Natural killer cell (primary cell): ENCODE data around the gene SLC6A18. TPM values are rescaled to one million over a fixed set of nuclear protein-coding genes. Genes with fewer than 3 reads are reported as not detected.

Experiments
- ATAC-seq, 3 donors: fragments of 150-1000 bp in 2 of 3; fragments of 200-7000 bp in 1 of 3; cut with Tn5 transposase; 1 replicate in 1 of 3; 2 replicates in 2 of 3; pipeline ENCODE4 v1.10.0; 2021; ENCODE audit warnings: mild to moderate bottlenecking in 2 of 3, moderate library complexity in 2 of 3
- DNase-seq, 2 donors: peaks; one replicate each; pipeline versions ENCODE4 v3.0.0 to v3.0.0-alpha.2; 2013 to 2021; ENCODE audit warnings: mixed read lengths in 1 of 2
- H3K27ac ChIP-seq: one replicate; pipeline ENCODE4 v1.5.1; 2013; ENCODE audit warnings: mild to moderate bottlenecking, low read length
- H3K27me3 ChIP-seq: one replicate; pipeline ENCODE4 v1.6.1; 2013; ENCODE audit warnings: low read length; ENCODE audit not compliant: control insufficient read depth, insufficient read depth
- H3K36me3 ChIP-seq: one replicate; pipeline ENCODE4 v1.6.1; 2013; ENCODE audit warnings: low read length; ENCODE audit not compliant: control insufficient read depth, insufficient read depth
- H3K4me1 ChIP-seq: one replicate; pipeline ENCODE4 v1.6.1; 2013; ENCODE audit warnings: low read length; ENCODE audit not compliant: control insufficient read depth, insufficient read depth
- H3K4me3 ChIP-seq: one replicate; pipeline ENCODE4 v1.5.1; 2013; ENCODE audit warnings: low read length
- H3K9me3 ChIP-seq: one replicate; pipeline ENCODE4 v1.6.1; 2013; ENCODE audit warnings: low read length; ENCODE audit not compliant: control insufficient read depth, insufficient read depth
- H3K27ac Mint-ChIP-seq, 2 donors: one replicate each; pipeline ENCODE4 v1.8.0; 2022; ENCODE audit warnings: mild to moderate bottlenecking in 2 of 2, mixed read lengths in 2 of 2, moderate library complexity in 1 of 2
- H3K27me3 Mint-ChIP-seq, 2 donors: one replicate each; pipeline ENCODE4 v1.8.0; 2022; ENCODE audit warnings: low read depth in 2 of 2, mixed read lengths in 2 of 2
- H3K36me3 Mint-ChIP-seq: one replicate; pipeline ENCODE4 v1.8.0; 2022; ENCODE audit warnings: mixed read lengths
- H3K4me1 Mint-ChIP-seq, 2 donors: one replicate each; pipeline ENCODE4 v1.8.0; 2022; ENCODE audit warnings: mixed read lengths in 2 of 2
- H3K4me3 Mint-ChIP-seq: one replicate; pipeline ENCODE4 v1.8.0; 2022; ENCODE audit warnings: mild to moderate bottlenecking, moderate library complexity, mixed read lengths
- H3K9me3 Mint-ChIP-seq, 2 donors: one replicate each; pipeline ENCODE4 v1.8.0; 2022; ENCODE audit warnings: mixed read lengths in 2 of 2
- WGBS: methylation state at CpG from one replicate; pipeline ENCODE4 v1.1.7; 2013; ENCODE audit warnings: missing lambda C conversion rate; ENCODE audit not compliant: insufficient coverage; 5-methylcytosine and 5-hydroxymethylcytosine counted together
- intact Hi-C: fragments of 100-400 bp; cut with micrococcal nuclease; formaldehyde crosslinking; loops from one replicate; pipeline ENCODE4 v1.14.2; 2022
- total RNA-seq, 4 donors: library from RNA; stranded (reverse); fragments of 120-200 nt in 1 of 4; gene quantifications; one replicate each; pipeline versions ENCODE4 v1.2.3 to v1.2.4, GENCODE V29; 2013 to 2022
- TF ChIP-seq, protein P1 (sequence below): fragments of 200-600 bp; IDR thresholded peaks from one replicate; pipeline ENCODE4 v1.8.0; 2022; ENCODE audit warnings: antibody characterized with exemption

Gene SLC6A18
- total RNA-seq, 3 donors from 2014 or later (not counting 1 experiment from before 2014, with no cell fraction given) = not detected

- Mint-ChIP-seq H3K4me3 (no peak overlapping the region), H3K9me3 (no peaks in the 10 kb centered on the region), H3K27me3 (no peaks in the 10 kb centered on the region), H3K27ac (no peak overlapping the region), H3K4me1 (peaks cover 0 to 7% of the 10 kb centered on the region in 2 donors), H3K36me3 (no peaks in the 10 kb centered on the region)
- no peak overlapping the region for H3K27ac ChIP-seq
- DNase-seq = no peak
- ATAC-seq = no peak
- H3K9me3 ChIP-seq = no peaks in the 10 kb centered on the region
- TF ChIP-seq, protein P1, sequence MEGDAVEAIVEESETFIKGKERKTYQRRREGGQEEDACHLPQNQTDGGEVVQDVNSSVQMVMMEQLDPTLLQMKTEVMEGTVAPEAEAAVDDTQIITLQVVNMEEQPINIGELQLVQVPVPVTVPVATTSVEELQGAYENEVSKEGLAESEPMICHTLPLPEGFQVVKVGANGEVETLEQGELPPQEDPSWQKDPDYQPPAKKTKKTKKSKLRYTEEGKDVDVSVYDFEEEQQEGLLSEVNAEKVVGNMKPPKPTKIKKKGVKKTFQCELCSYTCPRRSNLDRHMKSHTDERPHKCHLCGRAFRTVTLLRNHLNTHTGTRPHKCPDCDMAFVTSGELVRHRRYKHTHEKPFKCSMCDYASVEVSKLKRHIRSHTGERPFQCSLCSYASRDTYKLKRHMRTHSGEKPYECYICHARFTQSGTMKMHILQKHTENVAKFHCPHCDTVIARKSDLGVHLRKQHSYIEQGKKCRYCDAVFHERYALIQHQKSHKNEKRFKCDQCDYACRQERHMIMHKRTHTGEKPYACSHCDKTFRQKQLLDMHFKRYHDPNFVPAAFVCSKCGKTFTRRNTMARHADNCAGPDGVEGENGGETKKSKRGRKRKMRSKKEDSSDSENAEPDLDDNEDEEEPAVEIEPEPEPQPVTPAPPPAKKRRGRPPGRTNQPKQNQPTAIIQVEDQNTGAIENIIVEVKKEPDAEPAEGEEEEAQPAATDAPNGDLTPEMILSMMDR = no peak
- no peaks in the 10 kb centered on the region for H3K4me1 ChIP-seq
- H3K36me3 ChIP-seq = no peaks in the 10 kb centered on the region
- H3K27me3 ChIP-seq = no peaks in the 10 kb centered on the region
- intact Hi-C loops = no loop called here
- WGBS = 90% methylated on average over 20 of the region's 20 CpGs
- H3K4me3 ChIP-seq = no peak overlapping the region
Observed at GRCh38 chr5:1180096-1180495, 45.1 kb upstream of the SLC6A18 start.

- intact Hi-C loops = no loop called here
- H3K4me1 ChIP-seq = no peaks in the 10 kb centered on the region
- no peaks in the 10 kb centered on the region for H3K9me3 ChIP-seq
- DNase-seq (no peak), ATAC-seq (no peak)
- TF ChIP-seq, protein P1 = no peak
- H3K36me3 ChIP-seq = no peaks in the 10 kb centered on the region
- no peak overlapping the region for H3K4me3 ChIP-seq
- no peaks in the 10 kb centered on the region for H3K9me3 Mint-ChIP-seq
- H3K27ac Mint-ChIP-seq = no peak overlapping the region
- no peaks in the 10 kb centered on the region for H3K27me3 Mint-ChIP-seq
- no peak overlapping the region for H3K4me3 Mint-ChIP-seq
- H3K4me1 Mint-ChIP-seq = peaks cover 0 to 7% of the 10 kb centered on the region in 2 donors
- WGBS = 92% methylated on average over 20 of the region's 20 CpGs
- H3K27ac ChIP-seq = no peak overlapping the region
- no peaks in the 10 kb centered on the region for H3K27me3 ChIP-seq
- no peaks in the 10 kb centered on the region for H3K36me3 Mint-ChIP-seq
Observed at GRCh38 chr5:1180841-1181271, 44.3 kb upstream of the SLC6A18 start.

GRCh38 chr5:1181451-1182359, 43.5 kb upstream of the SLC6A18 start:
- DNase-seq = no peak
- H3K27ac ChIP-seq = no peak overlapping the region
- peaks cover 0 to 7% of the 10 kb centered on the region in 2 donors for H3K4me1 Mint-ChIP-seq
- H3K27me3 ChIP-seq = no peaks in the 10 kb centered on the region
- WGBS = 90% methylated on average over 26 of the region's 27 CpGs
- no peaks in the 10 kb centered on the region for H3K9me3 Mint-ChIP-seq
- no peaks in the 10 kb centered on the region for H3K9me3 ChIP-seq
- intact Hi-C loops = no loop called here
- no peak for ATAC-seq
- H3K4me3 ChIP-seq = no peak overlapping the region
- no peaks in the 10 kb centered on the region for H3K4me1 ChIP-seq
- no peak overlapping the region for H3K4me3 Mint-ChIP-seq
- no peaks in the 10 kb centered on the region for H3K36me3 Mint-ChIP-seq
- no peaks in the 10 kb centered on the region for H3K27me3 Mint-ChIP-seq
- TF ChIP-seq, protein P1 = no peak
- no peak overlapping the region for H3K27ac Mint-ChIP-seq
- no peaks in the 10 kb centered on the region for H3K36me3 ChIP-seq

DNA sequence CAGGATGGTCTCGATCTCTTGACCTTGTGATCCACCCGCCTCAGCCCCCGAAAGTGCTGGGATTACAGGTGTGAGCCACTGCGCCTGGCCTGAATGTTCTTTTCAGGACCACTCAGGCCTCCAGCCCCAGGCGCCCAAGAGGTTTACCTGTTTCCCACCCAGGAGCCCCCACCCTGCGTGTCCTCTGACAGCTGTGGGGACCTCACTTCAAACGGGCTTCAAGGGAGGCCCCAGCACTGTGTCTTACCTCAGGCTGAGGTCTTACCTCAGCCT, 42.9 kb upstream of the SLC6A18 start:
- no peak for ATAC-seq

More for the DNA sequence above, 42.9 kb upstream of the SLC6A18 start:
- no peaks in the 10 kb centered on the region for H3K27me3 ChIP-seq
- Mint-ChIP-seq H3K4me1 (peaks cover 0 to 7% of the 10 kb centered on the region in 2 donors), H3K27ac (no peak overlapping the region), H3K27me3 (no peaks in the 10 kb centered on the region), H3K9me3 (no peaks in the 10 kb centered on the region), H3K4me3 (no peak overlapping the region), H3K36me3 (no peaks in the 10 kb centered on the region)
- no peaks in the 10 kb centered on the region for H3K9me3 ChIP-seq
- intact Hi-C loops = no loop called here
- no peaks in the 10 kb centered on the region for H3K36me3 ChIP-seq
- no peaks in the 10 kb centered on the region for H3K4me1 ChIP-seq
- H3K27ac ChIP-seq = no peak overlapping the region
- no peak overlapping the region for H3K4me3 ChIP-seq
- WGBS = 94% methylated on average over 7 of the region's 7 CpGs
- DNase-seq = no peak
- TF ChIP-seq, protein P1 = no peak
